OCI-LY3 (cell line): ENCODE measurements around the gene SIGLEC9.

Experiments used
- H2AFZ ChIP-seq: fragments of 200-600, 300-600 bp; shearing (Covaris generic); 2 replicates; pipeline ENCODE4 v1.6.0; 2014; ENCODE audit warnings: antibody characterized with exemption, low read depth, low read length
- H3K27ac ChIP-seq: fragments of 200-600, 300-600 bp; sonication (generic); 2 replicates; pipeline ENCODE4 v1.5.1; 2014; ENCODE audit warnings: mild to moderate bottlenecking, low read length, moderate library complexity, mixed read lengths
- H3K27me3 ChIP-seq: fragments of 200-600, 300-600 bp; sonication (generic); 2 replicates; pipeline ENCODE4 v1.6.1; 2014; ENCODE audit warnings: low read depth, low read length, mixed read lengths
- H3K36me3 ChIP-seq: fragments of 200-600, 300-600 bp; sonication (generic); replicated peaks from 2 replicates; pipeline ENCODE3; 2014; ENCODE audit warnings: low read depth, low read length, mixed read lengths
- H3K4me1 ChIP-seq: fragments of 300-600, 200-600 bp; sonication (generic); 2 replicates; pipeline ENCODE4 v1.6.1; 2014; ENCODE audit warnings: low read length, mixed read lengths
- H3K4me2 ChIP-seq: fragments of 200-600, 300-600 bp; sonication (generic); 2 replicates; pipeline ENCODE4 v1.6.1; 2014; ENCODE audit warnings: low read length, mixed read lengths
- H3K4me3 ChIP-seq: fragments of 300-600, 200-600 bp; sonication (generic); 2 replicates; pipeline ENCODE4 v1.5.1; 2014; ENCODE audit warnings: antibody characterized with exemption, mild to moderate bottlenecking, low read length, moderate library complexity
- H3K79me2 ChIP-seq: fragments of 300-600, 200-600 bp; shearing (Covaris generic); 2 replicates; pipeline ENCODE4 v1.6.1; 2014; ENCODE audit warnings: mild to moderate bottlenecking, low read length, mixed read lengths
- H3K9ac ChIP-seq: fragments of 300-600, 200-600 bp; shearing (Covaris generic); 2 replicates; pipeline ENCODE4 v1.6.0; 2014; ENCODE audit warnings: mild to moderate bottlenecking, low read length, moderate library complexity
- H3K9me3 ChIP-seq: fragments of 200-600, 300-600 bp; shearing (Covaris generic); 2 replicates; pipeline ENCODE4 v1.6.1; 2014; ENCODE audit warnings: low read length, mixed read lengths; ENCODE audit not compliant: insufficient read depth
- H4K20me1 ChIP-seq: fragments of 200-600, 300-600 bp; sonication (generic); 2 replicates; pipeline ENCODE4 v1.6.1; 2016; ENCODE audit warnings: low read length, mixed read lengths; ENCODE audit not compliant: insufficient read depth
- EZH2phosphoT487 ChIP-seq: fragments of 200-600 bp; shearing (Covaris generic); IDR thresholded peaks from 2 replicates; pipeline ENCODE4 v1.6.1; 2018; ENCODE audit warnings: antibody characterized with exemption, mixed run types, low read depth
- TF ChIP-seq, protein P1 (sequence below): fragments of 200-600, 300-600 bp; sonication (generic); IDR thresholded peaks from 2 replicates; pipeline ENCODE4 v1.5.1; 2014; ENCODE audit warnings: antibody characterized with exemption, low read length, low read depth

Gene SIGLEC9

GRCh38 chr19:51100601-51101000 is 24.1 kb upstream of the SIGLEC9 start:
- Histone ChIP-seq H3K79me2 (peaks cover 18% of the 10 kb centered on the region), H2AFZ (no peak overlapping the region), H3K4me2 (no peak overlapping the region), H3K4me1 (no peaks in the 10 kb centered on the region), H3K4me3 (no peak overlapping the region), H4K20me1 (peaks cover 17% of the 10 kb centered on the region), H3K36me3 (peaks cover 29% of the 10 kb centered on the region), H3K9me3 (no peaks in the 10 kb centered on the region), H3K27ac (no peak overlapping the region), H3K9ac (no peak overlapping the region), H3K27me3 (no peaks in the 10 kb centered on the region)
- TF ChIP-seq, protein P1, sequence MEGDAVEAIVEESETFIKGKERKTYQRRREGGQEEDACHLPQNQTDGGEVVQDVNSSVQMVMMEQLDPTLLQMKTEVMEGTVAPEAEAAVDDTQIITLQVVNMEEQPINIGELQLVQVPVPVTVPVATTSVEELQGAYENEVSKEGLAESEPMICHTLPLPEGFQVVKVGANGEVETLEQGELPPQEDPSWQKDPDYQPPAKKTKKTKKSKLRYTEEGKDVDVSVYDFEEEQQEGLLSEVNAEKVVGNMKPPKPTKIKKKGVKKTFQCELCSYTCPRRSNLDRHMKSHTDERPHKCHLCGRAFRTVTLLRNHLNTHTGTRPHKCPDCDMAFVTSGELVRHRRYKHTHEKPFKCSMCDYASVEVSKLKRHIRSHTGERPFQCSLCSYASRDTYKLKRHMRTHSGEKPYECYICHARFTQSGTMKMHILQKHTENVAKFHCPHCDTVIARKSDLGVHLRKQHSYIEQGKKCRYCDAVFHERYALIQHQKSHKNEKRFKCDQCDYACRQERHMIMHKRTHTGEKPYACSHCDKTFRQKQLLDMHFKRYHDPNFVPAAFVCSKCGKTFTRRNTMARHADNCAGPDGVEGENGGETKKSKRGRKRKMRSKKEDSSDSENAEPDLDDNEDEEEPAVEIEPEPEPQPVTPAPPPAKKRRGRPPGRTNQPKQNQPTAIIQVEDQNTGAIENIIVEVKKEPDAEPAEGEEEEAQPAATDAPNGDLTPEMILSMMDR: no peak
- no peak for TF ChIP-seq EZH2phosphoT487

GRCh38 chr19:51101171-51101865 is 23.4 kb upstream of the SIGLEC9 start:
- no peak overlapping the region for H3K4me2 ChIP-seq
- H3K36me3 ChIP-seq: peaks cover 29% of the 10 kb centered on the region
- H3K27me3 ChIP-seq: no peaks in the 10 kb centered on the region
- H3K79me2 ChIP-seq: peaks cover 25% of the 10 kb centered on the region
- H3K9ac ChIP-seq: no peak overlapping the region
- H2AFZ ChIP-seq: no peak overlapping the region
- no peaks in the 10 kb centered on the region for H3K9me3 ChIP-seq
- TF ChIP-seq EZH2phosphoT487: no peak
- TF ChIP-seq, protein P1: no peak
- H3K27ac ChIP-seq: no peak overlapping the region
- no peak overlapping the region for H3K4me3 ChIP-seq
- no peaks in the 10 kb centered on the region for H3K4me1 ChIP-seq
- peaks cover 14% of the 10 kb centered on the region for H4K20me1 ChIP-seq

- H3K27ac ChIP-seq: no peak overlapping the region
- H4K20me1 ChIP-seq: 0 out of 2 replicates have a peak, but pooled peaks cover 5% of the 10 kb centered on the region
- no peak overlapping the region for H3K4me3 ChIP-seq
- H3K9me3 ChIP-seq: no peaks in the 10 kb centered on the region
- peaks cover 7% of the 10 kb centered on the region for H3K4me1 ChIP-seq
- peaks cover 21% of the 10 kb centered on the region for H3K36me3 ChIP-seq
- no peak overlapping the region for H3K4me2 ChIP-seq
- H2AFZ ChIP-seq: no peak overlapping the region
- H3K79me2 ChIP-seq: peaks cover 39% of the 10 kb centered on the region
- H3K9ac ChIP-seq: no peak overlapping the region
- H3K27me3 ChIP-seq: no peaks in the 10 kb centered on the region
- TF ChIP-seq EZH2phosphoT487: no peak
- TF ChIP-seq, protein P1: no peak
Measured at GRCh38 chr19:51102991-51103390, 21.7 kb upstream of the SIGLEC9 start.

DNA sequence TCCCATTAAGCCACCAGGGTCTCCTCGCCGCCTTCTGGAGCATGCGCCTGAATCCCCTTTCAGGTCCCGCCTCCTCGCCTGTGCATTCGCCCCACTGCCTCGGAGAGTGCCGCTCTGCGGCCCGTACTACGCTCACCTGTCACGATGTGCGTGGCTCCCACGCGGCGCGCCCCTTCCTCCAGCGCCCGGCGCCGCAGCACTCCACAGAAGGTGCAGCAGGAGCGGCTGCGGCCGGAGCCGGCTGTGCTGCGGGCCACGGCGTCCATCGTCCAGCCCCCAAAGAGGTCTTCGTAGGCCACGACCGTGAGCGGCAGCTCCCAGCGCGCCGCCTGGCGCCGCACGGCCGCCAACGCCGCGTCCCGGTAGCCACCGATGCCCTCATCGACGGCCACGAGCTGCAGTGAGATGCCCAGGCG is 20.8 kb upstream of the SIGLEC9 start:
- H3K79me2 ChIP-seq: peaks cover 40% of the 10 kb centered on the region
- peaks cover 10% of the 10 kb centered on the region for H3K4me1 ChIP-seq
- H3K4me3 ChIP-seq: no peak overlapping the region
- H3K9ac ChIP-seq: no peak overlapping the region
- H3K9me3 ChIP-seq: no peaks in the 10 kb centered on the region
- no peak overlapping the region for H3K4me2 ChIP-seq
- H4K20me1 ChIP-seq: 0 out of 2 replicates have a peak, but pooled peaks cover 5% of the 10 kb centered on the region
- H2AFZ ChIP-seq: no peak overlapping the region
- H3K27ac ChIP-seq: no peak overlapping the region
- H3K36me3 ChIP-seq: peaks cover 21% of the 10 kb centered on the region
- H3K27me3 ChIP-seq: no peaks in the 10 kb centered on the region
- no peak for TF ChIP-seq EZH2phosphoT487
- TF ChIP-seq, protein P1: no peak
